Activated CD4-positive, alpha-beta memory T cell treated with anti-CD3 and anti-CD28 coated beads, Interleukin-2, amount 10 ng/mL, durations not matched to agents 7 days and 5 days (primary cell): ENCODE measurements around the gene EMC10. TPM values are rescaled to one million over a fixed set of nuclear protein-coding genes. Genes with fewer than 3 reads are reported as not detected.

ENCODE experiments used
- CTCF ChIA-PET: fragments of 350-600 bp; sonication (Branson Sonifier 250); formaldehyde crosslinking; loops from one replicate; lab custom pipeline; 2021; ENCODE audit warnings: antibody characterized with exemption, inconsistent platforms; lab: Charles Lee
- POLR2A ChIA-PET: fragments of 350-600 bp; sonication (Branson Sonifier 250); formaldehyde crosslinking; loops from one replicate; lab custom pipeline; 2021; ENCODE audit warnings: antibody characterized with exemption; lab: Charles Lee
- DNase-seq: peaks from one replicate; pipeline ENCODE4 v3.0.0-alpha.2; 2020
- H3K27ac Mint-ChIP-seq: one replicate; pipeline ENCODE4 v1.8.0; 2021; ENCODE audit warnings: mild to moderate bottlenecking, mixed read lengths
- H3K27me3 Mint-ChIP-seq: one replicate; pipeline ENCODE4 v1.8.0; 2021; ENCODE audit warnings: mixed read lengths
- H3K36me3 Mint-ChIP-seq: one replicate; pipeline ENCODE4 v1.8.0; 2021; ENCODE audit warnings: low read depth, mixed read lengths
- H3K4me1 Mint-ChIP-seq: one replicate; pipeline ENCODE4 v1.8.0; 2021; ENCODE audit warnings: mixed read lengths
- H3K4me3 Mint-ChIP-seq: one replicate; pipeline ENCODE4 v1.8.0; 2021; ENCODE audit warnings: mild to moderate bottlenecking, mixed read lengths
- H3K9me3 Mint-ChIP-seq: one replicate; pipeline ENCODE4 v1.8.0; 2021; ENCODE audit warnings: mixed read lengths
- total RNA-seq, 2 experiments: library from RNA; stranded (reverse); gene quantifications; one replicate each; pipeline ENCODE4 v1.2.3, GENCODE V29; 2021

EMC10 gene
- total RNA-seq, 2 experiments from 2014 or later = 56.3 to 57.2 TPM

GRCh38 chr19:50475101-50475568 is 1.2 kb upstream of the EMC10 start:
- POLR2A ChIA-PET = interaction anchor here (0.6 to 1.1 kb wide), 2 partner anchors 12 to 37 kb away, joined by 3 read pairs; partner anchors contain the start of gene JOSD2
- Mint-ChIP-seq H3K36me3 (peaks cover 21% of the 10 kb centered on the region), H3K9me3 (no peaks in the 10 kb centered on the region), H3K27me3 (no peaks in the 10 kb centered on the region), H3K4me1 (peaks cover 23% of the 10 kb centered on the region), H3K4me3 (peak overlapping the region; percentile 63), H3K27ac (no peak overlapping the region)
- no peak for DNase-seq
- CTCF ChIA-PET = interaction anchor here (2.1 kb wide), 1 partner anchor 14 kb away, joined by 8 read pairs; no protein-coding TSS in a partner anchor

GRCh38 chr19:50475736-50476223 is 527 bp upstream of the EMC10 start:
- no peaks in the 10 kb centered on the region for H3K27me3 Mint-ChIP-seq
- peak overlapping the region; percentile 89 for H3K27ac Mint-ChIP-seq
- CTCF ChIA-PET = no interaction called here
- peak overlapping the region; percentile 98 for H3K4me3 Mint-ChIP-seq
- no peak for DNase-seq
- H3K4me1 Mint-ChIP-seq = peaks cover 23% of the 10 kb centered on the region
- no peaks in the 10 kb centered on the region for H3K9me3 Mint-ChIP-seq
- H3K36me3 Mint-ChIP-seq = peaks cover 23% of the 10 kb centered on the region
- POLR2A ChIA-PET = interaction anchor here (0.6 to 1.1 kb wide), 2 partner anchors 11 to 36 kb away, joined by 3 read pairs; partner anchors contain the start of gene JOSD2

- POLR2A ChIA-PET = interaction anchor here (1.2 kb wide), 1 partner anchor 34 kb away, joined by 4 read pairs; the partner anchor contains the start of gene JOSD2
- H3K9me3 Mint-ChIP-seq = no peaks in the 10 kb centered on the region
- peak overlapping the region; percentile 98 for H3K4me3 Mint-ChIP-seq
- peaks cover 30% of the 10 kb centered on the region for H3K36me3 Mint-ChIP-seq
- peaks cover 23% of the 10 kb centered on the region for H3K4me1 Mint-ChIP-seq
- H3K27ac Mint-ChIP-seq = peak overlapping the region; percentile 89
- no peaks in the 10 kb centered on the region for H3K27me3 Mint-ChIP-seq
- no peak for DNase-seq
- CTCF ChIA-PET = no interaction called here
Observed at GRCh38 chr19:50476907-50477238, 566 bp downstream of the EMC10 start.

- H3K4me1 Mint-ChIP-seq = peaks cover 23% of the 10 kb centered on the region
- no peaks in the 10 kb centered on the region for H3K9me3 Mint-ChIP-seq
- H3K27ac Mint-ChIP-seq = peak overlapping the region; percentile 89
- CTCF ChIA-PET = interaction anchor here (1.7 kb wide), 1 partner anchor 121 kb away, joined by 7 read pairs; no protein-coding TSS in a partner anchor
- peaks cover 30% of the 10 kb centered on the region for H3K36me3 Mint-ChIP-seq
- POLR2A ChIA-PET = interaction anchor here (1.2 to 2.3 kb wide), 2 partner anchors 33 kb away, joined by 4 to 9 read pairs; partner anchors contain the start of gene JOSD2
- no peak for DNase-seq
- H3K4me3 Mint-ChIP-seq = peak overlapping the region; percentile 98
- H3K27me3 Mint-ChIP-seq = no peaks in the 10 kb centered on the region
Observed at GRCh38 chr19:50477751-50478515, 1.6 kb downstream of the EMC10 start.

- Mint-ChIP-seq H3K9me3 (no peaks in the 10 kb centered on the region), H3K36me3 (peaks cover 34% of the 10 kb centered on the region), H3K27me3 (no peaks in the 10 kb centered on the region), H3K27ac (no peak overlapping the region), H3K4me1 (peaks cover 23% of the 10 kb centered on the region), H3K4me3 (no peak overlapping the region)
- no peak for DNase-seq
- CTCF ChIA-PET = interaction anchor here (0.6 to 1.7 kb wide), 2 partner anchors 122 to 231 kb away, joined by 5 to 7 read pairs; no protein-coding TSS in a partner anchor
- POLR2A ChIA-PET = interaction anchor here (0.7 to 2.3 kb wide), 2 partner anchors 32 to 122 kb away, joined by 3 to 9 read pairs; partner anchors contain the start of gene JOSD2
Observed at GRCh38 chr19:50478901-50479715, 2.8 kb downstream of the EMC10 start.

- no peak overlapping the region for H3K27ac Mint-ChIP-seq
- peaks cover 35% of the 10 kb centered on the region for H3K36me3 Mint-ChIP-seq
- ChIA-PET CTCF (interaction anchor here (0.6 to 1.7 kb wide), 2 partner anchors 123 to 232 kb away, joined by 5 to 7 read pairs; no protein-coding TSS in a partner anchor), POLR2A (interaction anchor here (2.3 kb wide), 1 partner anchor 31 kb away, joined by 9 read pairs; the partner anchor contains the start of gene JOSD2)
- peaks cover 23% of the 10 kb centered on the region for H3K4me1 Mint-ChIP-seq
- DNase-seq = no peak
- H3K9me3 Mint-ChIP-seq = no peaks in the 10 kb centered on the region
- no peak overlapping the region for H3K4me3 Mint-ChIP-seq
- H3K27me3 Mint-ChIP-seq = no peaks in the 10 kb centered on the region
Observed at GRCh38 chr19:50479761-50480251, 3.5 kb downstream of the EMC10 start.

- ChIA-PET POLR2A (no interaction called here), CTCF (no interaction called here)
- Mint-ChIP-seq H3K4me1 (peaks cover 20% of the 10 kb centered on the region), H3K4me3 (no peak overlapping the region), H3K36me3 (peaks cover 42% of the 10 kb centered on the region), H3K9me3 (peaks cover 2% of the 10 kb centered on the region), H3K27me3 (no peaks in the 10 kb centered on the region), H3K27ac (no peak overlapping the region)
- no peak for DNase-seq
Observed at GRCh38 chr19:50480281-50481111, 4.2 kb downstream of the EMC10 start.

- no peak overlapping the region for H3K27ac Mint-ChIP-seq
- no peaks in the 10 kb centered on the region for H3K27me3 Mint-ChIP-seq
- POLR2A ChIA-PET = no interaction called here
- H3K36me3 Mint-ChIP-seq = peaks cover 45% of the 10 kb centered on the region
- no peak overlapping the region for H3K4me3 Mint-ChIP-seq
- no peak for DNase-seq
- CTCF ChIA-PET = no interaction called here
- peaks cover 17% of the 10 kb centered on the region for H3K4me1 Mint-ChIP-seq
- H3K9me3 Mint-ChIP-seq = peaks cover 8% of the 10 kb centered on the region
Observed at GRCh38 chr19:50481351-50482149, 5.2 kb downstream of the EMC10 start.

GRCh38 chr19:50482271-50482855 is 6.1 kb downstream of the EMC10 start:
- Mint-ChIP-seq H3K4me1 (peaks cover 12% of the 10 kb centered on the region), H3K36me3 (peaks cover 44% of the 10 kb centered on the region), H3K9me3 (peaks cover 10% of the 10 kb centered on the region), H3K4me3 (no peak overlapping the region), H3K27ac (no peak overlapping the region), H3K27me3 (no peaks in the 10 kb centered on the region)
- CTCF ChIA-PET = no interaction called here
- DNase-seq = no peak
- POLR2A ChIA-PET = no interaction called here

GRCh38 chr19:50482916-50483315 is 6.6 kb downstream of the EMC10 start:
- POLR2A ChIA-PET = interaction anchor here (0.6 kb wide), 1 partner anchor 228 kb away, joined by 3 read pairs; no protein-coding TSS in a partner anchor
- no peak for DNase-seq
- H3K4me3 Mint-ChIP-seq = no peak overlapping the region

More at GRCh38 chr19:50482916-50483315, 6.6 kb downstream of the EMC10 start:
- Mint-ChIP-seq H3K27ac (no peak overlapping the region), H3K27me3 (no peaks in the 10 kb centered on the region), H3K36me3 (peaks cover 38% of the 10 kb centered on the region), H3K4me1 (peaks cover 7% of the 10 kb centered on the region), H3K9me3 (peaks cover 10% of the 10 kb centered on the region)
- CTCF ChIA-PET = no interaction called here
